Amniotic stem cell (primary cell): Measurements from ENCODE around the gene MAGI1.

Source experiments
- DNase-seq: peaks from one replicate; lab custom pipeline; 2025; lab: John Stamatoyannopoulos, UW

Gene MAGI1

DNA sequence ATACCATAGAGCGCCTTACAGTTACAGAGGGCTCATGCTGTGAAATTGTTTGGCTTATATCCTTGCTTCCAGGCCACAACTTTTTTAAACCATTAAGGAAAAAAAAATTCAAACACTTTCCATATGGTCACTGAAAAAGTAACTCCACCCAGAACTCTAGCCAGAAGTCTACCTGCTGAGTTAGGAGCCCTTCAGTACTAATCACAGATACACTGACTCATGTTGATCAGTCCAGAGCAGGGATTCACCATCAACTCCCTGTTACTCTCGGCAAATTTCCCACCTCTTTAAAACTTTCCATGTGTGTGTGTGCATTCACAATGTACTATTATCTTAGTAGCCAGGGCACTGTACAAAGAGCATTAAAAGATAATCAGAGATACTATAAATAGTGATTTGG, 372.8 kb downstream of the MAGI1 start:
- no peak for DNase-seq

DNA sequence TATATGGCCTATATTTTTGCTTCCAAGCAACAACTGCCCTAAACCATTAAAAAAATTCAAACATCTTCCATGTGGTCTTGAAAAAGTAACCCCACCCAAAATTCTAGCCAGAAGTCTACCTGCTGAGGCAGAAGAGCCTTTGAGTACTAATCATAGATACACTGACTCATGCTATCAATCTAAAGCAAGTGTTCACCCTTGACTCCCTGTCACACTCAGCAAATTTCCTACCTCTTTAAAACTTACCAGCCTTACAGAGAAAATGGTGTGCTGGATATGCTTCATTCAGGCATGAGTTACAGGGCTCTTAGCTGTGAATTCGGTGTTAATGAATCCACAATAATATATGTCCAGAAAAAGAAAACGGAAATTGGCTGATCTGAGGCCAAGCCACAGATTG, 373.8 kb downstream of the MAGI1 start:
- no peak for DNase-seq

DNA sequence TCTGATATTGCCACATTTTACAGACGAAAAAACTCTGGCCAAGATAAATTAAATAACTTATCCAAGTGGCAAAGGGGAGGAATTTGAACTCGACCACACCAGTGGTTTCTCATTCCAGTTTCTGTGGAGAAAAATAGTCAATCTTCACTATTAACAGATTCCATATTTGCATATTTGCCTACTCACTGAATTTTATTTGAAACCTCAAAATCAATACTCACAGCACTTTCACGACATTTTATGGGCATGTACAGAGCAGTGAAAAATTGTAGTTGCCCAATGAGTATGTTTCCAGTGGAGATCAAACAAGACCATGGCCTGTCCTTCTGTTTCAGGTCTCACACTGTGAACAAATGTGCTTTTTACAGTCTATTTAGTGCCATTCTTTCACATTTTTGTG, 374.3 kb downstream of the MAGI1 start:
- no peak for DNase-seq

DNA sequence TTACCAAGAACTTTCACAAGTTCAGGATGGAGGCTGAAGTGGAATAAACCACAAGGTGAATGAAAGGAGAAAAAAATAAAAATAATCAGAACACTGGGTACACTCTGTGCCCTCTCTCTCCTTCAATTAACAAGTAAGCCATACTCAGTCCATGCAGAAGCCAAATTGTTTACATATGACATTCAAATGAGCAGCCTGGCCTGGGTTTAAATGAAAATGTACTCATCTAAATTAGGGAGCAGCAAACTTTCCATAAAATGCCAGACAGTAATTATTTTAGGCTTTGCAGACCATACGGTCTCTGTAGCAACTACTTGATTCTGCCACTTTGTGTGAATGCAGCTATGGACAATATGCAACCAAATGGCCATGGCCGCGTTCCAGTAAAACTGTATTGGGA, 376.6 kb downstream of the MAGI1 start:
- no peak for DNase-seq

DNA sequence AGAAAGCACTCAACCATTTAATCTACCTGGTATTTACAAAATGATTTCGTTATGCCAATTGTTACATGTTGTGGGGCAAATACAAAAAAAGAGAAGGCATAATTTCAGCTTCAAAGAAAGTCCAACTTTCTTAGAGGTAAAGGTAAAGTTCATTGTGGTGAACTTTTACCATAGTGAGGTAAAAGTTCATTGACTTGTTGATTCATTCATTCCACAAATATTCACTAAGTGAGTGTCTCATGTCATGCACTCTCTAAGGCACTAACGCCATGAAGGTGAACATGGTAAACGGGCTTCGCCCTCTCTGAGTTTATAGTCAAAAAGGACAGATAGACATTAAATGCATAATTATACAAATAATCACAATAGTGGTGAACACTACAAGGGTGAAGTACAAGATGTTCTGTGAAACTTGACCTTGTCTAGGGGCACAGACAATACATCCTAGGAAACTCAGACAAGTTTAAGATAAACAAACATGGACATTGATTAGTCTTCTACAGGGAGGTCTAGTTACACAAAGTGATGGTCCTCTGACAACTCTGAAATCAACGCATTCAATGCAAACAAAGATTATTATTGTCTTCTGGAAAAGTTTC, 378.6 kb downstream of the MAGI1 start:
- DNase-seq: no peak

DNA sequence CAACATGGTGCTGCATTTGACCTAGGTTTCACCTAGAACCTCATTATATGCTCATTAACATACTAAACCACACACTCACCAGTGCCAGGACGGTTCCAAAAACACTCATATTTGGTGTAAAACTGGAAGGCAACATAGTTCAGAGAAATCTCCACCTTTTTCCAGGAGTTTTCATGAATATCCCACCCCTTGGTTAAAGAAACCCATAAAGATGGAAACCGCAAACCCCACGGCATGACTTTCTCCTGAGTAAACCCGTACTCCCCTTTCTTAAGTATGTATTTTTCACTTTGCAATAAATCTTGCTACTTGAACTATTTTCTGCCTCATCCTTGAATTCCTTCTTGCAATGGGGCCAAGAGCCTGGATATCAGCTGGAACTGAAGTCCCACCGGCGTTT, 379.3 kb downstream of the MAGI1 start:
- no peak for DNase-seq

DNA sequence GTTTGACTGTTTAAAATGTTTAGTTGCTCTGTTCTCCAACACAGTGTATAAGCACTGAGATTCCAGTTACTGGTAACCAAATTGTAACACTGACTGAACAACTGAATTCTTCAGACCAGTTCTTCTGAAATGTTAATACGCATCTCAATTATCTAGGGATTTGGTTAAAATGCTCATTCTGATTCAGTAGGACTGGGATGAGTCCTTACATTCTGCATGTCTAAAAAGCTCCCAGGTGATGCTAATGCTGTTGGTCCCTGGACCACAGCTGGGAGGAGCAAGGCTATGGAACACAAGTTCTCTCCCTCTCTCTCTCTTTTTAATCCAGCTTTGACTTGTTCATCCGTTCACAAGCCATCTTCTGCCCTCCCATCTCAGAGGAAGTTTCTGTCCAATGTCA, 380.3 kb downstream of the MAGI1 start:
- DNase-seq: no peak

DNA sequence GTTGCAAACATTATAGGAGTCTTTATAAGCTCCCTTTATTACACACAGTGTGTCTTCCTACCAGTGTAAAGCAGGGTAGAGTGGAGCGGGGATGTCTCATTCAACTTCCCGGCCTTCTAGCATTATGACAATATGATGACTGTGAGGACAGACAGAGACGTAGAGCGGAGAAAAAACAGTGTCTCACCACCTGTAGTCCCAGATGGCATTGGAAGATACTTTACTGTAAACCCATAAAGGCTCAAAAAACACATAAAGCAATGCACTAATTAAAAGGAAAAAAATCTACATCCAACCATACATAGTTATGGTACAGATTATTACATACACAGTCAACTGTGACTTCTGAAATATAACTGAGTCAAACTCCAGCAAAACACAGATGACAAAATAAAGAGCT, 383.7 kb downstream of the MAGI1 start:
- DNase-seq: no peak

DNA sequence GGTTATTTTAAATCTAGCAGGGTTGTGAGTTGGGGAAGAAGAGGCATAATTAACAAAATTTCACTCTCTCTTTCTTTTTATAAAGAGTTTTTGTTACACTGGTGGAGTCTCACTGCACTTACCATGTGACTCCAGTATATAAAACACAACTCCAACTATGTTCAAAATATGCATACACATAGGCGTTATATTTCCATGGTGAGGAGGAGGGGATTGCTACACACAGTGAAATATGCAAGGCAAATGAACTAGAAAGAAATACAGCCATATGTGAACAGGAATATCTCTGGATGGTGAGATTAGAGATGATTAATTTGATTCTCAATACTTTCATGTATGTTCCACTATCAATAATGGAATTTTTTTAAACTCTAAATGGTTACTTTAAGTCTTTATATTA, 385.0 kb downstream of the MAGI1 start:
- DNase-seq: no peak

DNA sequence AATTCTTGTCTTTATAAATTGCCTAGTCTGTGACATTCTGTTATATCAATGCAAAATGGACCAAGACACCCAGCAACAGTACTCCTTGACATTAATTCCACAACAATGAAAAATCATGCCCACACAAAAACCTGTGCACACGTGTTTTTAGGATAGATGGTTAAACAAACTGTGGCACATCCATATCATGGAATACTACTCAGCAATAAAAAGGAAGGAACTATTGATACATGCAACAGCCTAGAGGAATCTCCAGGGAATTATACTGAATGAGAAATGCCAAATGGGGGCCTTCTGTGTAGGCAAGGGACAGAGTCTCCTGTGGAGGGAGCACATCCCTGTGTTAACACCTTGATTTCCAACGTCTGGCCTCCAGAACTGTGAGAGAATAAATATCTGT, 388.5 kb downstream of the MAGI1 start:
- no peak for DNase-seq

DNA sequence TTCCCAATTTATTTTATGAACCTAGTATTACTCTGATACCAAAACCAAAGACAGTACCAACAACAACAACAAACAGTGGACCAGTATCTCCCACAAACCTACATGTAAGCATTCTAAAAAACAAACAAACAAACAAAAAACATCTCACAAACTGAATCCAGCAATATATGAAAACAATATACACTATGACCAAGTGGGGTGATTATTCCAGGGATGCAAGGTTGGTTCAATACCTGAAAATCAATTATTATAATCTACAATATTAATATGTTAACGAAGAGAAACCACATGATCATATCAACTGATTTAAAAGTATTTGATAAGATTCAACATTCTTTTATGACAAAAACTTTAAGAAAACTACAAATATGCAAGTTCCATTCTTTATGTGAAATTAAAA, 391.3 kb downstream of the MAGI1 start:
- DNase-seq: no peak

DNA sequence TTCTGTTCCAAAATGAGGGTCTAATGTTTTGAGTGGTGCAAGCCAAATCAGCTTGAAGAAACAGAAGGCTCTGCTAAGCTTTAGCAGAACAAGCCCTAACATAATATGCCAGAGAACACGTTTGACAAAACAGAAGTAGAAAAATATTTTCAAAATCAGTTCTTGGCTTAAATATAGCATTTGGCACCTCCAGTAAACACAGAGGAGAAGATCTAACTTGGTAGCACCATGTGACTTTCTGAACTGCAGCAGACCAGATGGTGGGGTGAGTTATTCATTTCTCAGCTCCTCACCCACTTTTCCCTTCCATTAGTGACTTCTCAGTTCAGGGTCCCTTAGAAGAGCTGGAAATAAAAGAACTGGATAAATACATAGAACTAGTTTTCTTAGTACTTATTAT, 395.8 kb downstream of the MAGI1 start:
- DNase-seq: no peak

DNA sequence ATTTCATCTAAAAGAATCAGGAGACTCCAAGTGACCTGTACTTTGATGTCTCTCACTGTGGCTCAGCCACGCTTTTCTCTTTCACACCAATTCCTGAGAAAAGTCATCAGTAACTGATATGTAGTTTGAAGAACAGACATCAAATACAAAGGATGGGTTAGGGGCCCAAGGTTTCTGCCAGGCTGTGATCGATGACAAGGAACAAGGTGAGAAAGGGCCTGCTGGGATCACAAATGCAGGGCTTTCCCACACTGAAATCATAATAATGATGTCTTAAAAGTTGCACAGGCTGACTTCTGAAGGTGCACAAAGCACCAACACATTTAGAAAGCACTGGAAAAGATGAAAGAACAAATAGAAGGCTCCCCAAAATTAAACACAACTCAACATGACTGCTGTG, 396.9 kb downstream of the MAGI1 start:
- DNase-seq: no peak

DNA sequence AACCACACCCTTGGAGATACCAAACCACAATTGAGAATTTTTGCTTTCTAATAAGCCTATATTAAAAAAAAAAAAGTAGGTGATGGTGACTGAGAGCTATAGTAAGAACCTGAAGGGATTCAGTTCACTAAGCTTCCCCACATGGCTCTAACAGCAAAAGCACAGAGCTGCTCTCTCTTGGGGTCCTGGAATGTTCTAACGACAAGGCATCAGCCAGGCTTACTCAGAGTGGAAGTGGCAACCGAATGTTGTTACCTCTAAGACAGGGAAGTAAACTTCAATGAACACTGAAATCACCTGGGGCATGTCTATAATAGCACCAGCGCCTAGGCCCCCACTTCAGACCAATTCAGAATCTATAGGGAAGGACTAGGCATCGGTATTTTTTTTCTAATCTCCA, 397.7 kb downstream of the MAGI1 start:
- DNase-seq: no peak

DNA sequence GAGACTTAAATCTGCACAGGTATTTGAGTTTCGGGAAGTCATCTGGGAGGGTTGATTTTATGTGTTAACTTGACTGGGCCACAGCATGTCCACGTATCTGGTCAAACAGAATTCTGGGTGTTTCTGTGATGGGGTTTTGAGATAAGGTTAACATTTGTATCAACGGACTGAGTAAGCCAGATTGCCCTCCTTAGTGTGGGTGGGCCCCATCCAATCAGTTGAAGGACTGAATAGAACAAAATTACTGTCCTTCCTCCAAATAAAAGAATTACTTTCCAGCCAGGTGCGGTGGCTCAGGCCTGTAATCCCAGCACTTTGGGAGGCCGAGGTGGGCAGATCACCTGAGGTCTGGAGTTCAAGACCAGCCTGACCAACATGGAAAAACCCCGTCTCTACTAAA, 399.3 kb downstream of the MAGI1 start:
- DNase-seq: no peak

DNA sequence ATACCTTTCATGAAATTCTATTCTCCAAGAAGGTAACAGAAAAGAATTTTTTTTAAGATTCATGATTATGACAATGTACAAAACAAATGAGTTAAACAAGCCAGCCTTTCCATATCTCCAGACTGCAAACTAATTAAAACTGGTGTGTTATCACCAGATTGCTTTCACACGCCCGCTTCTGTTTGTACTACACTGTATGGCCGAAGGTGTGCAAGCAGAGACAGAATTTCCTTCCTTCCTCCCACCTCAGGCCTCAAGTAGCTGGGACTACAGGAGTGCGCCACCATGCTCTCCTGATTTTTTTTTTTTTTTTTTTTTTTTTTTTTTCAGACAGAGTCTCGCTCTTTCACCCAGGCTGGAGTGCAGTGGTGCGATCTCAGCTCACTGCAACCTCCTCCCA, 400.4 kb downstream of the MAGI1 start:
- DNase-seq: no peak

DNA sequence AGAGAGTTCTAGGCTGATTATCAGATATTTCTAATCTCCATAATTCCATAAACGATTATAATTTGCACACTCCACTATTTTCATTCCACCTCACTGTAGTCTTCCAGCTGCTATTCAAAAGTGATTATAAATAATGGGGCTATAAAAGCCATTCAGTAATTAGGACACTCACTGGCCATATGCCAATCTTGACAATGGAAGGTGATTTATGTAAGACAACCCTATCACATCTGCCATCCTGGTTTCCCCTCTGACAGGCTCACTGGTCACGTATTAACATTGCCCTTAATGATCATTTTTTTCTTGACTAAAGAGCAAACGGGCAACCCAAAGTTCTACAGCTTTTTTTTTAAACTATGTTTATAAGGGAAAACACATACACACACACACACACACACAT, 402.4 kb downstream of the MAGI1 start:
- no peak for DNase-seq

DNA sequence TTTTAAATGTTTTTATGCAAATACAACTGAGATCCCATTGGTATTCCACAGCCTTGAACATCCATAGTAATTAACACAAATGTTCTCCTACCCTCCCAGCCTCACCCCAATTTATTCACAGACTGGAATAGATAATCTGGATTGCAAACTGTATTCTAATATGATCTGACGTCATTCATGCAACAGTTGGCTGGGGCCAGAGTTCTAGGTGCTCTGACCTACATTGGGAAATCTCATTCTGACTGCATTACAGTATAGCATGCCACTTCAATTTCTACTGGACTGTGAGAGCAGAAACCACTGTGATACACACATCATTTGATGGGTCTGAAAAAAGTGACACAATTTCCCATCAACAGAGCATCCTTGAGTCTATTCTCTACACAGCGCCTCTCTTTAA, 403.1 kb downstream of the MAGI1 start:
- no peak for DNase-seq

DNA sequence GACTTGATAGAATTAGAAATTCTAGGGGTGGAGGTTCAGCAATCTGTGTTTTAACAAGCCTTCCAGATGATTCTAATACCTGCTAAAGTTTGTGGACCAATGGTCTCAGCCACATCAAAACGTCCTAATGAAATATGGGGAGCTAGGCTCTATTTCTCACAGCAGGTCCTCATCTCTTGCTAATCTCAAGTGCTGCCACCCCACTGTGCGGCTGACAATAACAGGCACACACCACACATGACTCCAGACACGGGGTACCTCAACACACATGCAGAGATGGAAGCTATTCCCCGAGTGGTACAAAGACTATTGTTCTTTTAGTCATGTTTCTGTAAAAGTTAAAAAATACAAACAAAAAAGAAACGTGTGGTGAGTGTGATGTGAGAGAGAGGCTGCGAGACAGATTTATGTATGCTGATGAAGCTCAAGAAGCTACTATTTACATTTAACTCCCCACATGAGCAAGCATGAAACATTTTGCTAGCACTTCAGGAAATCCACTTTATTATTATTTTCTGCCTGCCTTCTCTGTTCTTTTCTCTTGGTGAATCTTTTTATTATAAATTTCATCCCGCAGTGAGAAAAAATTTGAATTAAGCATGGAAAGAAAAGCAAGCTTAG, 405.6 kb downstream of the MAGI1 start:
- DNase-seq: no peak

DNA sequence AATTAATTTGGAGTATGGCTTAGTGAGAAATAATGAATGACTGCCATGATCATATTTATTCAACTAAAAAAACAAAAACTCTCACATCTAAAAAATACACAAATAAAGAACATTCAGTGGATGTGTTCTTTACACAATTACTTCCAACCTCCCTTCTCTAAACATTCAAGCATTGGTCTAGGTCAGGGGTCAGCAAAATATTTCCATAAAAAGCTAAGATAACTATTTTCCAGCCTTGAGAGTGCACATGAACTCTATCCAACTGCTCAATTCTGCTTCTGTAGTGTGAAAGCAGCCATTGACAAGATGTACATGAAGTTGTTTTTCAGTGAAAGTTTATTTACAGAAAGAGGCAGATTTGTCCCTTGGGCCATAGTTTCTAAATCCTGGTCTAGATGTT, 406.3 kb downstream of the MAGI1 start:
- DNase-seq: no peak

DNA sequence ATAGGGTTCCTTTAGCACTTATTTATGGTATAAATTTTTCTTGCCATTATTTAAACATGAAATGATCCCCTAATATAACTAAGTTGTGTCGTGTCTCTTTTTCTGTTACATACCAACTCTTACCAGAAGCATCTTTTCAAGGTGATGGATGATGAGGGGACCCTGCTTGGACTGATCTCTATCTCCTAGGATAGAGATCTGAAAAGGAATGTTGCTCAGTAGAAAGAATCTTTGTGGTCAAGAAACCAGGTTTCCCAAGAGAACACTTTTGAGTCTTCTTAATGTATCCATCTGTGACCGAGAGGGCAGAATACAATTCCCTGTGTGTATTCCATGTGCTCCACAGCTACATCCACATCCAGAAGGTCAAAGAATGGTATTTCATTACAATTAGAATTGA, 409.7 kb downstream of the MAGI1 start:
- DNase-seq: no peak

DNA sequence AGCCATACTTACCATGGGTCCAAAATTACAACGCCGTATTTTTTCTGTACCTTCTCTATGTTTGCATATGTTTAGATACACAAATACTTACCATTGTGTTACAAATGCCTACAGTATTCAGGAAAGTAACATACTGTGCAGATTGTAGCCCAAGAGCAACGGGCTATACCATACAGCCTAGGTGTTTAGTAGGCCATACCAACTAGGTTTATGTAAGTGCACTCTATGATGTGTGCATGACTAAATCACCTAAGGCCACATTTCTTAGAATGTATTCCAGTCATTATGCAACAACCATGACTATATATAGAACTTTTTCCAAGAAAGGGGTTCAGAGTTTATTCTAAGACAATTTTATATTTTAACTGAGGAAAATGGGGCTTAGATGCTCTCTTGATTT, 411.7 kb downstream of the MAGI1 start:
- DNase-seq: no peak

DNA sequence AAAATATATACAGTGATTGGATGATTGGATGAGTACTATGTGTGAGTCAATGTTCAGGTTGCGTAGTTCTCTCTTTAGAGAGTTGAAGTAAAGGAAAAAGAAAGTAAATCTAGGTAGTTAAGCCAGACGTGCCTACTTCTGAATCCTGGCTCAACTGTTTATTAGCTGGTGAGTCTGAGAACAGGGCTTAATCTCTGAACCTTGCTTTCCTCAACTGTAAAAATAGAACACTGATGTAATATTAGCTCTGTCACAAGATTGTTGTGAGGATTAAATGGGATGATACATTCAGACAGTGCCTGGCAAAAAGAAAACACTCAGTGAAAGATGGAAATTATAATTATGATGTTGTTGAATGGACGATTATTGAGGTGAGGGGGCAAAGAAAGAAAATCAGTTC, 413.4 kb downstream of the MAGI1 start:
- no peak for DNase-seq

DNA sequence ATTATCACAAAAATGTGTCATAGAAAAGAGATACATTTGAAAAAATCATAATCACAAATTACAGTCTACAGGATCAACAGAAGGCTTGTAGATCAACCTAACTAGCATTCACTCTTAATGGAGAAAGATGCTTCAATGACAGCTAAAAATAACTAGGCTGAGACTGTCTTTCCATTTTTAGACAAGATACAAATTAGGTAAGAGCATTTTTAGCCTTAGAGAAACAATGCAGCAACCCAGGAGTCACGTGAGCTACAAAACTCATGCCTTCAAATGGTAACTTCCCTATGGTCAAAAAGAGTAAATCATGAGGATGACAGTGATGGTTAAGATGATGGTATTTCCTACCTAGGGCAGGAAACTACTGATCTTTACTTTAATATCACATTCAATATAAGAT, 415.4 kb downstream of the MAGI1 start:
- DNase-seq: no peak

DNA sequence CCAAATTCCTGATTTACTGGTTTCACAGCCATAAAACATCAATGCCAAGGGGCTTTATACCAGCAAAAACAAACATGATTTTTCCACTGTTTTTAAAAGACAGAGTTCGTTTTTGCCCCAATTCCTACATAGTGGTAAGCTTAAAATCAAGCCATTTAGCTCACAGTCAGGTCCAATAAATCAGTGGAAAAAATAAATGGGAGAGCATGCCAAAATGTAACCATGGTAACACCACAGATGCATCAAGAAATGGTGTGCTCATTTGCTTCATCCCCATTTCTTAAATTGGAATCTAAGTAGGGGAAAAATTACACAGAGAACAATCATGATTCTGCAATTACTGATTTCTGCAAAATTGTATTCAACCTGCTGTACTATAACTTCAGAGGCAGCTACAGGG, 418.8 kb downstream of the MAGI1 start:
- DNase-seq: no peak
